ENCODE measurements around the gene ZSWIM9.

GRCh38 chr19:48181505-48181904 is 11.0 kb downstream of the ZSWIM9 start:
- no peak for TF ChIP-seq POLR2A (IDR thresholded peaks at IDR 0.05; ENCODE audit: low read depth, low read length)
- no peak for TF ChIP-seq TAF1 (IDR thresholded peaks at IDR 0.05; ENCODE audit: borderline replicate concordance, low read depth, low read length)
- no peak for TF ChIP-seq POLR2AphosphoS5 (IDR thresholded peaks at IDR 0.05; ENCODE audit: low read depth, low read length)
